Cardiac fibroblast (primary cell): Measurements from ENCODE around the gene COL5A3.

Source experiments
- DNase-seq, 2 donors: peaks; one replicate each; pipeline versions ENCODE4 v3.0.0 to v3.0.0-alpha.2; 2010; ENCODE audit warnings: low read depth in 2 of 2
- H3K4me3 ChIP-seq, 2 donors: replicated peaks in 1 of 2; 1 replicate in 1 of 2; 2 replicates in 1 of 2; pipeline ENCODE4 v1.5.1; 2011; ENCODE audit warnings: low read depth in 2 of 2, low read length in 2 of 2, mild to moderate bottlenecking in 2 of 2, moderate library complexity in 1 of 2
- CTCF ChIP-seq: IDR thresholded peaks from one replicate; pipeline ENCODE4 v1.5.1; 2011; ENCODE audit warnings: low read depth, mild to moderate bottlenecking, low read length, inconsistent platforms

The COL5A3 gene

GRCh38 chr19:10001899-10002298 is 8.4 kb downstream of the COL5A3 start:
- peak; percentile 70 for TF ChIP-seq CTCF
- no peak overlapping the region for H3K4me3 ChIP-seq

GRCh38 chr19:10000171-10000826 is 10.0 kb downstream of the COL5A3 start:
- DNase-seq = peak; percentile 77 to 80
- peak; percentile 91 for TF ChIP-seq CTCF
- no peak overlapping the region for H3K4me3 ChIP-seq

More at GRCh38 chr19:10001899-10002298, 8.4 kb downstream of the COL5A3 start:
- DNase-seq = peak; percentile 14 to 59

- H3K4me3 ChIP-seq = no peak overlapping the region
- TF ChIP-seq CTCF = no peak
- no peak for DNase-seq
These were observed 13.8 kb downstream of the COL5A3 start for GRCh38 chr19:9996541-9996940.

- H3K4me3 ChIP-seq = no peak overlapping the region
- TF ChIP-seq CTCF = no peak
- no peak for DNase-seq
These were observed 14.3 kb downstream of the COL5A3 start for GRCh38 chr19:9995999-9996398.

- TF ChIP-seq CTCF = no peak
These were observed 15.2 kb downstream of the COL5A3 start for GRCh38 chr19:9995084-9995483.

GRCh38 chr19:9991425-9992191 is 18.7 kb downstream of the COL5A3 start:
- H3K4me3 ChIP-seq = no peak overlapping the region
- DNase-seq = no peak
- no peak for TF ChIP-seq CTCF

More at GRCh38 chr19:9995084-9995483, 15.2 kb downstream of the COL5A3 start:
- DNase-seq = no peak
- no peak overlapping the region for H3K4me3 ChIP-seq
